Muscle of arm (tissue), 14 donors: ENCODE results near the gene SHC4. TPM values are rescaled to one million over a fixed set of nuclear protein-coding genes. Genes with fewer than 3 reads are reported as not detected.
"Not testable (repeated sequence)": the region's sequence is repeated elsewhere in the genome, so short reads cannot be mapped to it uniquely, and the experiment has no call there.

Experiments
- DNase-seq: peaks from one replicate; pipeline ENCODE4 v3.0.0-alpha.2; 2013
- long read RNA-seq, 11 donors: transcript quantifications; one replicate each; lab custom pipeline, GENCODE V29; 2026
- polyA plus RNA-seq, 12 donors: library from polyadenylated mRNA; unstranded; fragments of 120-200 nt; gene quantifications; one replicate each; pipeline ENCODE4 v1.2.1, GENCODE V29; 2013; ENCODE audit not compliant: insufficient read length in 12 of 12

The SHC4 gene
- 1 to 10 TPM in 10 of 12 donors, not detected in 2; 1.1 to 3.2 (median 2.3) TPM for polyA plus RNA-seq
- long read RNA-seq, donor 1, full-length matches to known transcripts = 1 of 1 reads
- long read RNA-seq, donor 1, partial matches to known transcripts = 0 of 1 reads
- long read RNA-seq, donor 1, other reads (novel, unspliced or antisense) = 0 of 1 reads
- long read RNA-seq, donor 2, partial matches to known transcripts = 5 of 5 reads
- long read RNA-seq, donor 2, other reads (novel, unspliced or antisense) = 0 of 5 reads
- long read RNA-seq, donor 3 = 0 reads
- long read RNA-seq, donor 4 = 0 reads
- long read RNA-seq, donor 5 = 0 reads
- long read RNA-seq, donor 6 = 0 reads
- long read RNA-seq, donor 7 = 0 reads
- long read RNA-seq, donor 8 = 0 reads
- long read RNA-seq, donor 9 = 0 reads
- long read RNA-seq, donor 10, full-length matches to known transcripts = 1 of 1 reads
- long read RNA-seq, donor 10, partial matches to known transcripts = 0 of 1 reads
- long read RNA-seq, donor 10, other reads (novel, unspliced or antisense) = 0 of 1 reads
- long read RNA-seq, donor 11 = 0 reads

GRCh38 chr15:48963524-48964113 is at the start of gene SHC4:
TSS of gene SHC4 (minus strand) at chr15:48963919. CDS start at chr15:48963015, 904 bp downstream.
- peak; percentile 79 for DNase-seq

- DNase-seq = no peak
Observed at GRCh38 chr15:48999314-48999713, 35.6 kb upstream of the SHC4 start.

GRCh38 chr15:48996276-48996675 is 32.6 kb upstream of the SHC4 start:
- DNase-seq = no peak

GRCh38 chr15:48993380-48993779 is 29.7 kb upstream of the SHC4 start:
- no peak for DNase-seq

- no peak for DNase-seq
Observed at GRCh38 chr15:48992545-48992944, 28.8 kb upstream of the SHC4 start.

GRCh38 chr15:48992096-48992495 is 28.4 kb upstream of the SHC4 start:
- no peak for DNase-seq

- DNase-seq = no peak
Observed at GRCh38 chr15:48989170-48989569, 25.5 kb upstream of the SHC4 start.

- DNase-seq = no peak
Observed at GRCh38 chr15:48987142-48987541, 23.4 kb upstream of the SHC4 start.

GRCh38 chr15:48986240-48986639 is 22.5 kb upstream of the SHC4 start:
- DNase-seq = no peak

- no peak for DNase-seq
Observed at GRCh38 chr15:48985516-48985915, 21.8 kb upstream of the SHC4 start.

GRCh38 chr15:48984811-48985352 is 21.2 kb upstream of the SHC4 start:
- DNase-seq = peak; percentile 37

GRCh38 chr15:48984021-48984710 is 20.4 kb upstream of the SHC4 start:
- peak; percentile 25 for DNase-seq

- no peak for DNase-seq
Observed at GRCh38 chr15:48983300-48983699, 19.6 kb upstream of the SHC4 start.

- no peak for DNase-seq
Observed at GRCh38 chr15:48981941-48982340, 18.2 kb upstream of the SHC4 start.

GRCh38 chr15:48978638-48979037 is 14.9 kb upstream of the SHC4 start:
- no peak for DNase-seq

- DNase-seq = no peak
Observed at GRCh38 chr15:48976444-48977088, 12.8 kb upstream of the SHC4 start.

GRCh38 chr15:48975472-48976419 is 12.0 kb upstream of the SHC4 start:
- peak; percentile 78 for DNase-seq

GRCh38 chr15:48974882-48975281 is 11.2 kb upstream of the SHC4 start:
- DNase-seq = no peak

GRCh38 chr15:48972750-48973503 is 9.2 kb upstream of the SHC4 start:
- no peak for DNase-seq

GRCh38 chr15:48970926-48971325 is 7.2 kb upstream of the SHC4 start:
- DNase-seq = not testable (repeated sequence)
